ENCODE results near the gene PPIL6. TPM values are rescaled to one million over a fixed set of nuclear protein-coding genes. Genes with fewer than 3 reads are reported as not detected.

The PPIL6 gene
- total RNA-seq, 1 experiment from 2014 or later: not detected

DNA sequence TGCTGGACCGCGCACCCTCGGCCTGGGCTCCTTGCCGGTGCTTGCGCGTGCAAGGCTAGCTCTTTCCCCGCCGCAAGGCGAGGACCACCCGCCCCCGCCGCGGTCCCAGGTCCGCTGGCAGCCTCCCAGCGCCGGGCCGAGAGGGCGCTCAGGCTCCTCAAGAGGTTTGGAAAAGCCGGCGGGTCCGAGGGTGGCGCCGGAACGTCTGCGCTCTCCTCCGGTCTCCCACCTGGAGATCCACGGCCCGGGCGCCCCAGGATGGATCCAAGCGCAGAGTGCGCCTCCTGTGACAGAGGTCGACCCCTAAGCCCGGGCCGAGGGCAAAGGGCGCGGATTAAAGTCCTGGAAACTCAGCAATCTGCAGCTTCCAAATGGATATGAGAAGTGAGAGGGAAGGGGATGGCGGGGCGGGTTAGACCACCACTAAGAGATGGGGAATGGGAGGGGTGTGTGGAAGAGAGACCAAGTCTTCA, 15.7 kb upstream of the PPIL6 start:
- Mint-ChIP-seq H3K27ac (ENCODE audit: unreplicated experiment) (no peak overlapping the region), H3K27me3 (ENCODE audit: insufficient read depth, unreplicated experiment) (no peaks in the 10 kb centered on the region), H3K9me3 (ENCODE audit: unreplicated experiment) (no peaks in the 10 kb centered on the region), H3K4me3 (ENCODE audit: unreplicated experiment) (peak overlapping the region; percentile 99), H3K36me3 (ENCODE audit: insufficient read depth, unreplicated experiment) (no peaks in the 10 kb centered on the region), H3K4me1 (ENCODE audit: low read depth, unreplicated experiment) (no peaks in the 10 kb centered on the region)
- no peak for DNase-seq
- H3K4me3 ChIP-seq (ENCODE audit: low read depth, low read length): peak overlapping the region; percentile 84
- intact Hi-C loops (cut with micrococcal nuclease; ENCODE audit: unreplicated experiment): no loop called here
- no peaks in the 10 kb centered on the region for H3K27me3 ChIP-seq (replicated peaks; ENCODE audit: control insufficient read depth, insufficient read depth, low read length)
- H3K9me3 ChIP-seq: no peaks in the 10 kb centered on the region
- TF ChIP-seq, protein P1, sequence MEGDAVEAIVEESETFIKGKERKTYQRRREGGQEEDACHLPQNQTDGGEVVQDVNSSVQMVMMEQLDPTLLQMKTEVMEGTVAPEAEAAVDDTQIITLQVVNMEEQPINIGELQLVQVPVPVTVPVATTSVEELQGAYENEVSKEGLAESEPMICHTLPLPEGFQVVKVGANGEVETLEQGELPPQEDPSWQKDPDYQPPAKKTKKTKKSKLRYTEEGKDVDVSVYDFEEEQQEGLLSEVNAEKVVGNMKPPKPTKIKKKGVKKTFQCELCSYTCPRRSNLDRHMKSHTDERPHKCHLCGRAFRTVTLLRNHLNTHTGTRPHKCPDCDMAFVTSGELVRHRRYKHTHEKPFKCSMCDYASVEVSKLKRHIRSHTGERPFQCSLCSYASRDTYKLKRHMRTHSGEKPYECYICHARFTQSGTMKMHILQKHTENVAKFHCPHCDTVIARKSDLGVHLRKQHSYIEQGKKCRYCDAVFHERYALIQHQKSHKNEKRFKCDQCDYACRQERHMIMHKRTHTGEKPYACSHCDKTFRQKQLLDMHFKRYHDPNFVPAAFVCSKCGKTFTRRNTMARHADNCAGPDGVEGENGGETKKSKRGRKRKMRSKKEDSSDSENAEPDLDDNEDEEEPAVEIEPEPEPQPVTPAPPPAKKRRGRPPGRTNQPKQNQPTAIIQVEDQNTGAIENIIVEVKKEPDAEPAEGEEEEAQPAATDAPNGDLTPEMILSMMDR (IDR thresholded peaks at IDR 0.05; ENCODE audit: insufficient read depth in 1 of 2, low read depth in 1 of 2, low read length in 1 of 2, severe bottlenecking in 1 of 2, unreplicated experiment in 1 of 2): no peak
- POLR2A ChIA-PET: no interaction called here
- H3K36me3 ChIP-seq (ENCODE audit: control insufficient read depth, insufficient read depth, low read length): no peaks in the 10 kb centered on the region
- no TSS peak for BruUV-seq (replicated peaks)
- peaks cover 13% of the 10 kb centered on the region for H3K4me1 ChIP-seq
- CTCF ChIA-PET: interaction anchor here (1.4 kb wide), 1 partner anchor 14 kb away, joined by 3 read pairs; no protein-coding TSS in a partner anchor

GRCh38 chr6:109455437-109456110, 15.1 kb upstream of the PPIL6 start, which contains the start of gene MICAL1:
Gene MICAL1 (minus strand): TSS chr6:109455772. CDS start chr6:109454196, 1,576 bp downstream.
- H3K27me3 Mint-ChIP-seq (ENCODE audit: insufficient read depth, unreplicated experiment): no peaks in the 10 kb centered on the region
- peak within 1 kb of the TSS; percentile 84 for H3K4me3 ChIP-seq (ENCODE audit: low read depth, low read length)
- BruUV-seq (replicated peaks): no TSS peak
- no peaks in the 10 kb centered on the region for H3K9me3 Mint-ChIP-seq (ENCODE audit: unreplicated experiment)
- H3K4me3 Mint-ChIP-seq (ENCODE audit: unreplicated experiment): peak within 1 kb of the TSS; percentile 99
- H3K36me3 Mint-ChIP-seq (ENCODE audit: insufficient read depth, unreplicated experiment): no peaks in the 10 kb centered on the region
- H3K4me1 Mint-ChIP-seq (ENCODE audit: low read depth, unreplicated experiment): no peaks in the 10 kb centered on the region
- TF ChIP-seq, protein P1 (IDR thresholded peaks at IDR 0.05; ENCODE audit: insufficient read depth in 1 of 2, low read depth in 1 of 2, low read length in 1 of 2, severe bottlenecking in 1 of 2, unreplicated experiment in 1 of 2): peak in 1 of 2 experiments; percentile 40
- H3K9me3 ChIP-seq: no peaks in the 10 kb centered on the region
- peaks cover 13% of the 10 kb centered on the region for H3K4me1 ChIP-seq
- intact Hi-C loops (cut with micrococcal nuclease; ENCODE audit: unreplicated experiment): loop anchor here (2.0 kb wide), 1 partner anchor 15 kb away; the partner anchor contains the start of genes PPIL6 and SMPD2
- ChIA-PET POLR2A (no interaction called here), CTCF (interaction anchor here (0.7 to 1.4 kb wide), 2 partner anchors 13 to 247 kb away, joined by 3 to 10 read pairs; no protein-coding TSS in a partner anchor)
- no peaks in the 10 kb centered on the region for H3K27me3 ChIP-seq (replicated peaks; ENCODE audit: control insufficient read depth, insufficient read depth, low read length)
- DNase-seq: peak; percentile 69 to 78
- peak within 1 kb of the TSS; percentile 76 for H3K27ac Mint-ChIP-seq (ENCODE audit: unreplicated experiment)
- H3K36me3 ChIP-seq (ENCODE audit: control insufficient read depth, insufficient read depth, low read length): no peaks in the 10 kb centered on the region

DNA sequence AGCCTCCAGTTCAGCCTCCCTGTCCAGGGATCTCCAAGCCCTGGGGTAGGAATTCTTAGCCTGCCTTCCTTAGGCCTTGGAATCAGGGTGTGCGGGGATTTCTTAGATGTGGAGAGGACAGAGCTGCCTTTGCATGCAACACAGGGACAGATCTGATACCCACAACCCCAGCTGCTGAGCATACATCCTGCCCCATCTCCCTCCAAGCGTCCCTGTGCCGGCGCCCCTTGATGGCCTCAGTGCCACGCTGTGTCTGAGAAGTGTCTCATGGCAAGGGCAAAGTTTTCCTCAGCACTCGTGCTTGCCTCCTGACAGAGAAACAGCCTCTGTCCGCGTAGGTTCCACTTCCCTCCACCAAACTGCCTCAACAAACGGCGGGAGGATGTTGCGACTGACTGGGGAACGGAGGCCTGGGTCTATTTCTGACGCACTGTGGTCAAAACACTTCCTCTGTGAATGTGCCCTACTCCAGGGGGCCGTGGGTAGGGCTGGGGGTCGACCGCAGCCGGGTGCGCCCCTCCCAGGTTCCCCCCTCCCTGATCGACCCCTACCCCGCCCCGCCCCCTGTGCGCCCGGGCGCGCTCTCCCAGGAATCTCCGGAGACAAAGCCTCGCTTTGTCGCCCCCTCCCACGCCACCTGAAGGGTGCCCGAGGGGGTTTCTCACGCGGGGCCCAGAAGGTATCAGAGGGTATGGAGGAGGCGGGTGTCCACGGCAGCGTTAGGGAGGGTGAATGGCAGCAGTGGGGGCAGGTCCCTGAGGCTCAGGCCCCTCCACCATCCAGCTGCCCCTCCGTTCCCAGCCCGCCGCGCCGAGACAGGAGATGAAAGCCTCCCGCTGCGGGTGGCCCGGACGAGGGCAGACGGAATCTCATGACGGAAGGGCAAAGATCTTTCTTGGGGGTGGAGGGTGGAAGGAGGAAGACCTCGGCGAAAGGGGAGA, 14.3 kb upstream of the PPIL6 start:
- Mint-ChIP-seq H3K9me3 (ENCODE audit: unreplicated experiment) (no peaks in the 10 kb centered on the region), H3K27me3 (ENCODE audit: insufficient read depth, unreplicated experiment) (no peaks in the 10 kb centered on the region), H3K36me3 (ENCODE audit: insufficient read depth, unreplicated experiment) (peaks cover under 1% of the 10 kb centered on the region), H3K4me1 (ENCODE audit: low read depth, unreplicated experiment) (no peaks in the 10 kb centered on the region), H3K4me3 (ENCODE audit: unreplicated experiment) (peak overlapping the region; percentile 99), H3K27ac (ENCODE audit: unreplicated experiment) (peak overlapping the region; percentile 76)
- H3K36me3 ChIP-seq (ENCODE audit: control insufficient read depth, insufficient read depth, low read length): no peaks in the 10 kb centered on the region
- no TSS peak for BruUV-seq (replicated peaks)
- POLR2A ChIA-PET: no interaction called here
- peak in 1 of 2 experiments; percentile 29 for DNase-seq
- no peaks in the 10 kb centered on the region for H3K27me3 ChIP-seq (replicated peaks; ENCODE audit: control insufficient read depth, insufficient read depth, low read length)
- H3K4me3 ChIP-seq (ENCODE audit: low read depth, low read length): peak overlapping the region; percentile 84
- intact Hi-C loops (cut with micrococcal nuclease; ENCODE audit: unreplicated experiment): loop anchor here (2.0 kb wide), 1 partner anchor 14 kb away; the partner anchor contains the start of genes PPIL6 and SMPD2
- H3K9me3 ChIP-seq: no peaks in the 10 kb centered on the region
- CTCF ChIA-PET: interaction anchor here (0.7 to 1.4 kb wide), 2 partner anchors 12 to 248 kb away, joined by 3 to 10 read pairs; no protein-coding TSS in a partner anchor
- peaks cover 13% of the 10 kb centered on the region for H3K4me1 ChIP-seq
- TF ChIP-seq, protein P1 (IDR thresholded peaks at IDR 0.05; ENCODE audit: insufficient read depth in 1 of 2, low read depth in 1 of 2, low read length in 1 of 2, severe bottlenecking in 1 of 2, unreplicated experiment in 1 of 2): no peak
